Heart left ventricle (tissue), 13 donors: ENCODE measurements around the gene CCT3.

Source experiments
- CTCF ChIP-seq, 12 donors: fragments of 200-600 bp; sonication (generic) in 4 of 12; IDR thresholded peaks; one replicate each; pipeline versions ENCODE4 v1.5.0 to v1.8.0; 2018 to 2022; ENCODE audit warnings: antibody characterized with exemption in 12 of 12, mild to moderate bottlenecking in 5 of 12
- POLR2A ChIP-seq, 2 donors: fragments of 450-650 bp; IDR thresholded peaks; one replicate each; pipeline ENCODE4 v1.6.1; 2017; ENCODE audit warnings: antibody characterized with exemption in 2 of 2, mild to moderate bottlenecking in 2 of 2, moderate library complexity in 2 of 2
- donor health status: ischemic (EF 13 %, LVEDD 7.1; RV severe dilation, severe dysfunction).
- donor health status: DM: no; HTN: yes; CAD: no.
- donor health status: DM: no; HTN: no; CAD: no.
- donor health status: ischemic (EF 25% LVEDD 6.9; RV normal size, moderate dysfunction).
- donor health status: ischemic (EF 25% LVEDD 5.7; RV mildly dilated, moderate dysfunction).
- donor health status: ischemic (EF 35%, LVEDD 5.7; RV mildly dilated, moderate dysfunction).
- donor health status: nonischemic (EF 11% LVEDD 7.7; RV severe dilation, severe dysfunction).
- donor health status: DM: yes; HTN: yes; CAD: no.
- donor health status: PGD.
- donor health status: ischemic (EF 29% LVEDD 5.4; RV normal size, mild dysfunction).
- donor health status: nonischemic (EF 23%, LVEDD 6.1; RV moderate dilation, normal function).

- TF ChIP-seq POLR2A (IDR thresholded peaks at IDR 0.05) (peak in 1 of 2 donors; percentile 82), CTCF (IDR thresholded peaks at IDR 0.05) (no peak)
Measured at GRCh38 chr1:156338180-156338976, at the start of gene CCT3, which contains the start of gene TSACC.
